GM23248 (cell line): ENCODE measurements around the gene P2RY12.

Experiments used
- EZH2 ChIP-seq: fragments of 200-600 bp; sonication (generic); IDR thresholded peaks from 2 replicates; pipeline ENCODE4 v1.6.1; 2018; ENCODE audit warnings: antibody characterized with exemption, mild to moderate bottlenecking; ENCODE audit not compliant: insufficient read depth, poor library complexity, severe bottlenecking
- EZH2phosphoT487 ChIP-seq: fragments of 200-600 bp; sonication (generic); IDR thresholded peaks from 2 replicates; pipeline ENCODE4 v1.6.1; 2018; ENCODE audit warnings: antibody characterized with exemption, moderate library complexity, mild to moderate bottlenecking, low read depth; ENCODE audit not compliant: insufficient read depth

DNA sequence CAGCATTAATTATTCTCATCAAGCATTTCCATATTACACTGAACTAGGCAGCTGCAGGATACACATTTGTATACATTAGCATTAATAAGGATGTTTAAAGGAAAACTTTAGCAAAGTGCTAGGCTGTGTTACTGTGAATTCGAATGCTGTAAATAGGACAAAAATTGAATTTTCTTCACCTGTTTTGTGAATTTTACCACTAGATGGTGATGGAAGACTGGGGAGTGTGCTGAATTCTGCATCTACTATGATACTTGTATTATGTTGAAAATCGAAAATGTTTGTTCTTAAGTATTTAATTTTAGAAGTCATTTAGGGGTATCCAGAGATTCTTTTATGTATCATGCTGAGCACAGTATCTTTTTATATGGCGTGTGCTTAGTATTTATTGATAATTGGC is 93.9 kb downstream of the P2RY12 start:
- TF ChIP-seq EZH2phosphoT487 (no peak), EZH2 (no peak)
